Gastroesophageal sphincter (tissue), 3 donors: Measurements from ENCODE around the gene C10orf71.

Experiments
- CTCF ChIP-seq, 4 experiments: fragments of 200-600 bp in 2 of 4; fragments of 450-650 bp in 2 of 4; sonication (generic) in 1 of 4; IDR thresholded peaks; one replicate each; pipeline ENCODE4 v1.5.1; 2017 to 2019; ENCODE audit warnings: antibody characterized with exemption in 4 of 4, mild to moderate bottlenecking in 2 of 4, moderate library complexity in 2 of 4
- EP300 ChIP-seq: sonication (generic); formaldehyde crosslinking; IDR thresholded peaks from one replicate; pipeline ENCODE4 v1.6.1; 2017; ENCODE audit warnings: antibody characterized with exemption, mild to moderate bottlenecking
- POLR2A ChIP-seq, 2 donors: fragments of 450-650 bp; IDR thresholded peaks; one replicate each; pipeline ENCODE4 v1.6.1; 2017; ENCODE audit warnings: antibody characterized with exemption in 2 of 2, mild to moderate bottlenecking in 2 of 2, moderate library complexity in 1 of 2
- POLR2AphosphoS5 ChIP-seq: sonication (generic); formaldehyde crosslinking; IDR thresholded peaks from one replicate; pipeline ENCODE4 v1.6.1; 2017; ENCODE audit warnings: antibody characterized with exemption

- no peak for TF ChIP-seq CTCF (IDR thresholded peaks at IDR 0.05)
- no peak for TF ChIP-seq POLR2AphosphoS5
- TF ChIP-seq POLR2A (IDR thresholded peaks at IDR 0.05), result no peak
- TF ChIP-seq EP300, result no peak
These were observed 41.8 kb upstream of the C10orf71 start for GRCh38 chr10:49257154-49257553.
